HepG2 (cell line): ENCODE measurements around the gene SLC2A8. TPM values are rescaled to one million over a fixed set of nuclear protein-coding genes. Genes with fewer than 3 reads are reported as not detected.

ENCODE experiments used
- CCAR2 ChIP-seq: fragments of 200-400 bp; formaldehyde crosslinking; optimal IDR thresholded peaks from 2 replicates; pipeline ENCODE3; 2018; ENCODE audit warnings: low read depth, mild to moderate bottlenecking, low read length, moderate library complexity
- E2F1 ChIP-seq: sonication (generic); formaldehyde crosslinking; IDR thresholded peaks from 2 replicates; pipeline ENCODE4 v1.5.0; 2020; ENCODE audit warnings: missing genetic modification reagents
- FLYWCH1 ChIP-seq: sonication (generic); formaldehyde crosslinking; IDR thresholded peaks from 2 replicates; pipeline ENCODE4 v1.8.1; 2023; ENCODE audit warnings: mild to moderate bottlenecking, missing genetic modification reagents
- FOXA3 ChIP-seq: IDR thresholded peaks from 2 replicates; pipeline ENCODE4 v1.6.1; 2016; ENCODE audit warnings: missing genetic modification reagents, missing compliant biosample characterization
- HDAC2 ChIP-seq: sonication (generic); formaldehyde crosslinking; IDR thresholded peaks from 2 replicates; pipeline ENCODE4 v1.4.0; 2020; ENCODE audit warnings: missing genetic modification reagents
- HNRNPL ChIP-seq: fragments of 200-400 bp; formaldehyde crosslinking; IDR thresholded peaks from 2 replicates; pipeline ENCODE4 v1.6.1; 2017; ENCODE audit warnings: mild to moderate bottlenecking, low read depth, low read length
- MTA3 ChIP-seq: sonication (generic); formaldehyde crosslinking; IDR thresholded peaks from 2 replicates; pipeline ENCODE4 v1.4.0; 2020; ENCODE audit warnings: missing genetic modification reagents
- NR3C1 ChIP-seq: sonication (generic); formaldehyde crosslinking; IDR thresholded peaks from 2 replicates; pipeline ENCODE4 v1.4.0; 2020; ENCODE audit warnings: missing genetic modification reagents
- RBFOX2 ChIP-seq: fragments of 200-400 bp; formaldehyde crosslinking; IDR thresholded peaks from 2 replicates; pipeline ENCODE4 v1.6.1; 2017; ENCODE audit warnings: low read depth, mild to moderate bottlenecking, low read length
- SMAD9 ChIP-seq: sonication (generic); formaldehyde crosslinking; IDR thresholded peaks from 2 replicates; pipeline ENCODE4 v1.5.1; 2020; ENCODE audit warnings: mild to moderate bottlenecking, missing genetic modification reagents
- SPEN ChIP-seq: sonication (generic); formaldehyde crosslinking; IDR thresholded peaks from 2 replicates; pipeline ENCODE4 v1.5.1; 2020; ENCODE audit warnings: low read depth, mild to moderate bottlenecking, missing genetic modification reagents
- TERF1 ChIP-seq: sonication (generic); formaldehyde crosslinking; IDR thresholded peaks from 2 replicates; pipeline ENCODE4 v1.8.0; 2022; ENCODE audit warnings: mild to moderate bottlenecking, missing genetic modification reagents, moderate library complexity
- TFAP4 ChIP-seq: sonication (generic); IDR thresholded peaks from 2 replicates; pipeline ENCODE4 v1.6.1; 2016; ENCODE audit warnings: low read depth, borderline replicate concordance
- YY1 ChIP-seq: IDR thresholded peaks from 2 replicates; pipeline ENCODE4 v1.6.1; 2011; ENCODE audit warnings: low read length, low read depth, moderate library complexity, mild to moderate bottlenecking; ENCODE audit not compliant: insufficient read depth, insufficient replicate concordance
- ZNF17 ChIP-seq: sonication (generic); formaldehyde crosslinking; IDR thresholded peaks from 2 replicates; pipeline ENCODE4 v1.5.0; 2020; ENCODE audit warnings: mild to moderate bottlenecking, missing genetic modification reagents
- ZNF253 ChIP-seq: sonication (generic); formaldehyde crosslinking; IDR thresholded peaks from 2 replicates; pipeline ENCODE4 v1.8.0; 2022; ENCODE audit warnings: mild to moderate bottlenecking, missing genetic modification reagents, borderline replicate concordance
- ZNF3 ChIP-seq: IDR thresholded peaks from 2 replicates; pipeline ENCODE4 v1.7.0; 2017; ENCODE audit warnings: inconsistent platforms
- ZNF883 ChIP-seq: sonication (generic); formaldehyde crosslinking; IDR thresholded peaks from 2 replicates; pipeline ENCODE4 v1.5.1; 2020; ENCODE audit warnings: mild to moderate bottlenecking, missing genetic modification reagents; ENCODE audit errors: not compliant biosample characterization
- ZSCAN29 ChIP-seq: sonication (generic); formaldehyde crosslinking; conservative IDR thresholded peaks from 2 replicates; pipeline ENCODE4 v1.4.0; 2020; ENCODE audit warnings: mild to moderate bottlenecking, missing genetic modification reagents
- polyA plus RNA-seq, 8 experiments: library from polyadenylated mRNA; depleted of rRNA in 3 of 8; stranded (reverse) in 7 of 8; unstranded in 1 of 8; fragments of >200 nt; fragmentation: Illumina TruSeq in 4 of 8; extraction: Trizol in 4 of 8; gene quantifications; 2 replicates each; pipeline versions ENCODE4 v1.2.1 to v1.2.3, GENCODE V29; 2011 to 2016; ENCODE audit warnings: low read depth in 4 of 8, missing spikeins in 1 of 8, mixed read lengths in 1 of 8; ENCODE audit not compliant: insufficient read depth in 1 of 8
- total RNA-seq, 5 experiments: library from RNA; depleted of rRNA; stranded (reverse); fragments of >200 nt; fragmentation: Illumina TruSeq; extraction: Trizol; gene quantifications; 2 replicates each; pipeline ENCODE4 v1.2.3, GENCODE V29; 2016; ENCODE audit warnings: low read depth in 1 of 5
- TF ChIP-seq, protein P1 (sequence below): IDR thresholded peaks from 2 replicates; pipeline ENCODE4 v1.6.1; 2016; ENCODE audit warnings: low read depth, borderline replicate concordance
- TF ChIP-seq, protein P2 (sequence below): sonication (generic); formaldehyde crosslinking; IDR thresholded peaks from 2 replicates; pipeline ENCODE4 v1.4.0; 2020; ENCODE audit warnings: mild to moderate bottlenecking, missing genetic modification reagents

SLC2A8 gene
- total and polyA plus RNA-seq, 2 of the 13 experiments (the other 11 are each of a cell fraction or from before 2014, with no cell fraction given) = 22.6 to 48.6 TPM

DNA sequence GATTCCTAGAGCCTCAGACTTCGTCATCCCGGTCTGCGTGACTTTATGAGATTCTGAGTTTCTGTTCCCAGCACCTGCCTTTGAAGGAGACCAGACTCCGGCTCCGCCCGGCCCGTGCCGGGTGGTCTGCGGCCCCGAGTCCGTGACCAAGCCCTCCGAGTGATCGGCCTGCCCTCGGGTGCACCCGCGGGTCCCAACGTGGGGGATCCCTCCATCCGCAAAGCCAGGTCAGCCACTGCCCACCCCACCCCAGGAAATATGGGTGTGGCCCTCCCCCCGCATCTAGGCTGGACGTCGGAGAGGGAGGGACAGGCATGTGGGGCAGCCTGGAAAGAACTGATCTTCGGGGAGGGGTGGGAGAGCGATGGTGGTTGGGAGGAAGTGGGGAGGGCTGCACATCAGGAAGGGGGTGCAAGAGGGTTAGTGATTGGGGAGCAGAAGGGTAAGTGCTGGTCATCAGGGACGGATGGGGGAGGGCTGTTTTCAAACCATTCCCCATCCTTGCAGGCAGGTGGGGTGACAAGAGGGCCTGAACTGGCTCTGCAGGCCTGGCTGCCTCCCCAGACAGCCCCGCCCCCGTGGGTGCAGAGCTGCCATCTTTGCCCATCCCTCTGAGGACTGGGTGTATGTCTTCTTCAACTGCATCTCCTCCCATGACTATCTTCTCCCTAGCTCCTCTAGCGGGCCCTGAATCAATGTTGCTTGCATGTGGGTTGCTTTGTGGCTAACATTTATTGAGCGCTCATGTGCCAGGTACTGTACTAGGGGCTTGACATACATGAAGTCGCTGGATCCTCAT lies 55.1 kb downstream of the SLC2A8 start (continued):
- TF ChIP-seq ZNF17 (CRISPR knock-in tag) (no peak), FLYWCH1 (no peak), RBFOX2 (no peak), FOXA3 (CRISPR knock-in tag) (no peak), NR3C1 (CRISPR knock-in tag) (0 out of 2 replicates have a peak, but pooled peaks have one; percentile 17), HNRNPL (0 out of 2 replicates have a peak, but pooled peaks have one; percentile 20), YY1 (peak; percentile 70), SPEN (CRISPR knock-in tag) (no peak), TFAP4 (no peak), ZNF883 (CRISPR knock-in tag) (peak; percentile 19), ZSCAN29 (CRISPR knock-in tag) (0 out of 2 replicates have a peak, but pooled peaks have one; percentile 10), E2F1 (CRISPR knock-in tag) (no peak), ZNF3 (CRISPR knock-in tag) (peak; percentile 96), ZNF253 (CRISPR knock-in tag) (peak; percentile 50; the same call in 1 of the 2 replicates), TERF1 (CRISPR knock-in tag) (0 out of 2 replicates have a peak, but pooled peaks have one; percentile 70), HDAC2 (CRISPR knock-in tag) (peak; percentile 5; the same call in 1 of the 2 replicates), SMAD9 (CRISPR knock-in tag) (0 out of 2 replicates have a peak, but pooled peaks have one; percentile 61), CCAR2 (no peak), MTA3 (CRISPR knock-in tag) (no peak)
- TF ChIP-seq, protein P1, sequence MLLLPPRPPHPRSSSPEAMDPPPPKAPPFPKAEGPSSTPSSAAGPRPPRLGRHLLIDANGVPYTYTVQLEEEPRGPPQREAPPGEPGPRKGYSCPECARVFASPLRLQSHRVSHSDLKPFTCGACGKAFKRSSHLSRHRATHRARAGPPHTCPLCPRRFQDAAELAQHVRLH = no peak
- TF ChIP-seq, protein P2, sequence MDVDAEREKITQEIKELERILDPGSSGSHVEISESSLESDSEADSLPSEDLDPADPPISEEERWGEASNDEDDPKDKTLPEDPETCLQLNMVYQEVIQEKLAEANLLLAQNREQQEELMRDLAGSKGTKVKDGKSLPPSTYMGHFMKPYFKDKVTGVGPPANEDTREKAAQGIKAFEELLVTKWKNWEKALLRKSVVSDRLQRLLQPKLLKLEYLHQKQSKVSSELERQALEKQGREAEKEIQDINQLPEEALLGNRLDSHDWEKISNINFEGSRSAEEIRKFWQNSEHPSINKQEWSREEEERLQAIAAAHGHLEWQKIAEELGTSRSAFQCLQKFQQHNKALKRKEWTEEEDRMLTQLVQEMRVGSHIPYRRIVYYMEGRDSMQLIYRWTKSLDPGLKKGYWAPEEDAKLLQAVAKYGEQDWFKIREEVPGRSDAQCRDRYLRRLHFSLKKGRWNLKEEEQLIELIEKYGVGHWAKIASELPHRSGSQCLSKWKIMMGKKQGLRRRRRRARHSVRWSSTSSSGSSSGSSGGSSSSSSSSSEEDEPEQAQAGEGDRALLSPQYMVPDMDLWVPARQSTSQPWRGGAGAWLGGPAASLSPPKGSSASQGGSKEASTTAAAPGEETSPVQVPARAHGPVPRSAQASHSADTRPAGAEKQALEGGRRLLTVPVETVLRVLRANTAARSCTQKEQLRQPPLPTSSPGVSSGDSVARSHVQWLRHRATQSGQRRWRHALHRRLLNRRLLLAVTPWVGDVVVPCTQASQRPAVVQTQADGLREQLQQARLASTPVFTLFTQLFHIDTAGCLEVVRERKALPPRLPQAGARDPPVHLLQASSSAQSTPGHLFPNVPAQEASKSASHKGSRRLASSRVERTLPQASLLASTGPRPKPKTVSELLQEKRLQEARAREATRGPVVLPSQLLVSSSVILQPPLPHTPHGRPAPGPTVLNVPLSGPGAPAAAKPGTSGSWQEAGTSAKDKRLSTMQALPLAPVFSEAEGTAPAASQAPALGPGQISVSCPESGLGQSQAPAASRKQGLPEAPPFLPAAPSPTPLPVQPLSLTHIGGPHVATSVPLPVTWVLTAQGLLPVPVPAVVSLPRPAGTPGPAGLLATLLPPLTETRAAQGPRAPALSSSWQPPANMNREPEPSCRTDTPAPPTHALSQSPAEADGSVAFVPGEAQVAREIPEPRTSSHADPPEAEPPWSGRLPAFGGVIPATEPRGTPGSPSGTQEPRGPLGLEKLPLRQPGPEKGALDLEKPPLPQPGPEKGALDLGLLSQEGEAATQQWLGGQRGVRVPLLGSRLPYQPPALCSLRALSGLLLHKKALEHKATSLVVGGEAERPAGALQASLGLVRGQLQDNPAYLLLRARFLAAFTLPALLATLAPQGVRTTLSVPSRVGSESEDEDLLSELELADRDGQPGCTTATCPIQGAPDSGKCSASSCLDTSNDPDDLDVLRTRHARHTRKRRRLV (CRISPR knock-in tag) = no peak
